Measurements from ENCODE around the gene SYNE4. TPM values are rescaled to one million over a fixed set of nuclear protein-coding genes. Genes with fewer than 3 reads are reported as not detected.

The SYNE4 gene
- total RNA-seq, 2 experiments from 2014 or later, result 2.7 to 4.5 TPM

- H3K79me2 ChIP-seq (ENCODE audit: insufficient read depth, low read depth, low read length), result no peaks in the 10 kb centered on the region
- POLR2A ChIA-PET, result no interaction called here
- CTCF ChIA-PET (ENCODE audit: unreplicated experiment), result no interaction called here
- no peaks in the 10 kb centered on the region for H3K36me3 ChIP-seq (ENCODE audit: insufficient read depth, low read length)
- BruUV-seq (replicated peaks), result no TSS peak
- DNase-seq (ENCODE audit: low spot score), result no peak
- H3K9me3 ChIP-seq (ENCODE audit: low read length), result no peaks in the 10 kb centered on the region
- H2AFZ ChIP-seq (ENCODE audit: low read length), result no peak overlapping the region
- no peak for TF ChIP-seq CTCF (conservative IDR thresholded peaks at IDR 0.05; ENCODE audit: low read length)
- no peak for TF ChIP-seq EZH2phosphoT487 (IDR thresholded peaks at IDR 0.05; ENCODE audit: borderline replicate concordance, low read depth, low read length)
- no peaks in the 10 kb centered on the region for H3K4me1 ChIP-seq (ENCODE audit: insufficient read depth, low read length, poor library complexity, severe bottlenecking)
- H3K4me3 ChIP-seq (ENCODE audit: low read depth, low read length, poor library complexity, severe bottlenecking), result no peak overlapping the region
- intact Hi-C loops (cut with micrococcal nuclease; ENCODE audit: unreplicated experiment), result no loop called here
- no peak overlapping the region for H3K27ac ChIP-seq (ENCODE audit: low read depth, low read length, poor library complexity, severe bottlenecking)
- no peaks in the 10 kb centered on the region for H3K9me2 ChIP-seq (ENCODE audit: insufficient read depth, low read length)
- no peaks in the 10 kb centered on the region for H4K20me1 ChIP-seq (ENCODE audit: insufficient read depth, low read length)
- no peak overlapping the region for H3K4me2 ChIP-seq (ENCODE audit: low read length)
Observed at GRCh38 chr19:35963514-35963913, 45.1 kb downstream of the SYNE4 start.

DNA sequence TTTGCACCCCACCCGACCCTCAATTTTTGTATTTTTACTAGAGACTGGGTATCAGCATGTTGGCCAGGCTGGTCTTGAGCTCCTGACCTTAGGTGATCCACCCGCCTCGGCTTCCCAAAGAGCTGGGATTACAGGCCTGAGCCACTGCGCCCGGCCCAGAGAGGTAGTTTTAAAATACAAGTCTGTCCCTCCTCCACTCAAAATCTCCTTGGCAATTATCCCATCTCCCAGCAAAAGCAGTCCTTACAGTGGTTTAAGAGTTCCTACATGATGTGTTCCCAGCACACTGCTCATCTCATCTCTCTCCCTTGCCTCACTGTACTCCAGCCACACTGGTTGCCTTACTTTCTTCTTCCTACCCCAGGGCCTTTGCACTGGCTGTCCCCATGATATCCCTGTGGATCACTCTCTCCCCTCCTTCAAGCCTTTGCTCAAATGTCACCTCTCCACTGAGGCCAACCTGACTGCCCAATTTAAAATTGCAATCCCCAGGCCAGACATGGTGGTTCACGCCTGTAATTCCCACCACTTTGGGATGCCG, 48.1 kb downstream of the SYNE4 start:
- no TSS peak for BruUV-seq (replicated peaks)
- POLR2A ChIA-PET, result no interaction called here
- no peaks in the 10 kb centered on the region for H3K36me3 ChIP-seq (ENCODE audit: insufficient read depth, low read length)

DNA sequence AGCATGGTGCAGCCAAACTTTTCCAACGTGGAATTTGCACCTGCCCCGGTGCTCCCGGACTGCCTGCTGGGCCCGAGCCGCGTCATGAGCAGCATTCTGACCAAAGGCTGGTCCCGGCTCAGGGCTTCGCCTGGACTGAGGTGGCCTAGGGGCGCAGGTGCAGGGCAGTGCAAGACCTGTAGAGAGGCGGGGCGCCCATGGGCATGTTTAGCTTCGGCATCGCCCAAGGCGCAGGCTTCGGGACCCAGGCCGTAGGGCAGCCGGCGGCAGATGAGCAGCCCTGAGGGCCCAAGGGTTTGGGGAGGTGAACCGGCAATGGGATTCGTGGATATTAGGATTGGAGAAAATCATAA, 48.7 kb downstream of the SYNE4 start:
- Histone ChIP-seq H3K79me2 (ENCODE audit: insufficient read depth, low read depth, low read length) (no peaks in the 10 kb centered on the region), H3K4me1 (ENCODE audit: insufficient read depth, low read length, poor library complexity, severe bottlenecking) (no peaks in the 10 kb centered on the region), H4K20me1 (ENCODE audit: insufficient read depth, low read length) (no peaks in the 10 kb centered on the region), H3K36me3 (ENCODE audit: insufficient read depth, low read length) (no peaks in the 10 kb centered on the region), H3K9me2 (ENCODE audit: insufficient read depth, low read length) (no peaks in the 10 kb centered on the region), H2AFZ (ENCODE audit: low read length) (no peak overlapping the region), H3K9me3 (ENCODE audit: low read length) (no peaks in the 10 kb centered on the region), H3K27ac (ENCODE audit: low read depth, low read length, poor library complexity, severe bottlenecking) (no peak overlapping the region), H3K4me2 (ENCODE audit: low read length) (no peak overlapping the region), H3K4me3 (ENCODE audit: low read depth, low read length, poor library complexity, severe bottlenecking) (no peak overlapping the region)
- DNase-seq (ENCODE audit: low spot score), result no peak
- ChIA-PET POLR2A (no interaction called here), CTCF (ENCODE audit: unreplicated experiment) (no interaction called here)
- TF ChIP-seq CTCF (conservative IDR thresholded peaks at IDR 0.05; ENCODE audit: low read length) (no peak), EZH2phosphoT487 (IDR thresholded peaks at IDR 0.05; ENCODE audit: borderline replicate concordance, low read depth, low read length) (no peak)
- BruUV-seq (replicated peaks), result no TSS peak
- intact Hi-C loops (cut with micrococcal nuclease; ENCODE audit: unreplicated experiment), result no loop called here

More for the DNA sequence above, 48.1 kb downstream of the SYNE4 start:
- TF ChIP-seq EZH2phosphoT487 (IDR thresholded peaks at IDR 0.05; ENCODE audit: borderline replicate concordance, low read depth, low read length) (no peak), CTCF (conservative IDR thresholded peaks at IDR 0.05; ENCODE audit: low read length) (no peak)
- no peak overlapping the region for H3K4me2 ChIP-seq (ENCODE audit: low read length)
- H3K27ac ChIP-seq (ENCODE audit: low read depth, low read length, poor library complexity, severe bottlenecking), result no peak overlapping the region
- H3K9me3 ChIP-seq (ENCODE audit: low read length), result no peaks in the 10 kb centered on the region
- H3K4me1 ChIP-seq (ENCODE audit: insufficient read depth, low read length, poor library complexity, severe bottlenecking), result no peaks in the 10 kb centered on the region
- no peaks in the 10 kb centered on the region for H4K20me1 ChIP-seq (ENCODE audit: insufficient read depth, low read length)
- H3K4me3 ChIP-seq (ENCODE audit: low read depth, low read length, poor library complexity, severe bottlenecking), result no peak overlapping the region
- no peaks in the 10 kb centered on the region for H3K79me2 ChIP-seq (ENCODE audit: insufficient read depth, low read depth, low read length)
- DNase-seq (ENCODE audit: low spot score), result no peak
- intact Hi-C loops (cut with micrococcal nuclease; ENCODE audit: unreplicated experiment), result no loop called here
- CTCF ChIA-PET (ENCODE audit: unreplicated experiment), result no interaction called here
- no peaks in the 10 kb centered on the region for H3K9me2 ChIP-seq (ENCODE audit: insufficient read depth, low read length)
- no peak overlapping the region for H2AFZ ChIP-seq (ENCODE audit: low read length)
